Retinal pigment epithelial cell (primary cell): ENCODE measurements around the gene ZBTB16.

Source experiments
- DNase-seq: peaks from one replicate; pipeline ENCODE4 v3.0.0-alpha.2; 2010; ENCODE audit warnings: low read depth
- H3K4me3 ChIP-seq: 2 replicates; pipeline ENCODE4 v1.5.1; 2011; ENCODE audit warnings: mild to moderate bottlenecking, low read length, control low read depth, moderate library complexity
- CTCF ChIP-seq: conservative IDR thresholded peaks from 2 replicates; pipeline ENCODE4 v1.5.1; 2011; ENCODE audit warnings: low read depth, low read length, control low read depth, inconsistent platforms

The ZBTB16 gene

GRCh38 chr11:114262681-114263512 lies 203.4 kb downstream of the ZBTB16 start:
- H3K4me3 ChIP-seq = no peak overlapping the region
- DNase-seq = no peak
- TF ChIP-seq CTCF = peak; percentile 88

- no peak overlapping the region for H3K4me3 ChIP-seq
- no peak for DNase-seq
- no peak for TF ChIP-seq CTCF
Observed at GRCh38 chr11:114263513-114264170, 204.1 kb downstream of the ZBTB16 start.

GRCh38 chr11:114264381-114264780 lies 204.9 kb downstream of the ZBTB16 start:
- DNase-seq = no peak
- no peak for TF ChIP-seq CTCF
- no peak overlapping the region for H3K4me3 ChIP-seq

- TF ChIP-seq CTCF = no peak
- DNase-seq = no peak
- no peak overlapping the region for H3K4me3 ChIP-seq
Observed at GRCh38 chr11:114265122-114265878, 205.8 kb downstream of the ZBTB16 start.

GRCh38 chr11:114269498-114269897 lies 210.0 kb downstream of the ZBTB16 start:
- H3K4me3 ChIP-seq = no peak overlapping the region
- no peak for DNase-seq
- no peak for TF ChIP-seq CTCF

- no peak for DNase-seq
- no peak for TF ChIP-seq CTCF
- no peak overlapping the region for H3K4me3 ChIP-seq
Observed at GRCh38 chr11:114270531-114271270, 211.2 kb downstream of the ZBTB16 start.
